Measurements from ENCODE around the gene R3HDM2. TPM values are rescaled to one million over a fixed set of nuclear protein-coding genes. Genes with fewer than 3 reads are reported as not detected.

The R3HDM2 gene
- total RNA-seq, 2 donors from 2014 or later: 82.7 to 116 TPM

- H3K27ac Mint-ChIP-seq: no peak overlapping the region
- 93% methylated on average over 5 of the region's 5 CpGs; no CpG with 5 or more reads in 1 of the 2 experiments for WGBS, 2 experiments (ENCODE audit: insufficient coverage in 1 of 2, insufficient read length in 1 of 2)
- TF ChIP-seq CTCF (conservative IDR thresholded peaks at IDR 0.05): no peak
- no peaks in the 10 kb centered on the region for H3K9me3 Mint-ChIP-seq
- H3K4me1 ChIP-seq (ENCODE audit: control insufficient read depth, insufficient read depth, low read length): no peaks in the 10 kb centered on the region
- H3K27ac ChIP-seq (ENCODE audit: low read depth, low read length): no peak overlapping the region
- no peak overlapping the region for H3K9ac ChIP-seq (ENCODE audit: extremely low read depth, low read length, poor library complexity, severe bottlenecking)
- no peak overlapping the region for H3K4me3 ChIP-seq (ENCODE audit: low read length)
- H3K4me3 Mint-ChIP-seq: no peak overlapping the region
- DNase-seq: no peak
- no peaks in the 10 kb centered on the region for H3K36me3 Mint-ChIP-seq (ENCODE audit: low read depth)
- H3K9me3 ChIP-seq (ENCODE audit: control insufficient read depth, low read length): no peaks in the 10 kb centered on the region
- no peaks in the 10 kb centered on the region for H3K36me3 ChIP-seq (ENCODE audit: control insufficient read depth, insufficient read depth, low read length)
- peaks cover 60% of the 10 kb centered on the region for H3K27me3 ChIP-seq (ENCODE audit: control insufficient read depth, insufficient read depth, low read length, poor library complexity, severe bottlenecking)
- H3K4me1 Mint-ChIP-seq: peaks cover 24% of the 10 kb centered on the region
- H3K27me3 Mint-ChIP-seq (ENCODE audit: insufficient read depth): peaks cover 64% of the 10 kb centered on the region
These were observed 43.0 kb upstream of the R3HDM2 start for GRCh38 chr12:57473886-57474285.

GRCh38 chr12:57473392-57473791 is 42.5 kb upstream of the R3HDM2 start:
- no peaks in the 10 kb centered on the region for H3K9me3 ChIP-seq (ENCODE audit: control insufficient read depth, low read length)
- no peaks in the 10 kb centered on the region for H3K36me3 ChIP-seq (ENCODE audit: control insufficient read depth, insufficient read depth, low read length)
- no peak overlapping the region for H3K27ac ChIP-seq (ENCODE audit: low read depth, low read length)
- Mint-ChIP-seq H3K4me3 (no peak overlapping the region), H3K9me3 (no peaks in the 10 kb centered on the region), H3K27me3 (ENCODE audit: insufficient read depth) (peaks cover 64% of the 10 kb centered on the region), H3K4me1 (peaks cover 20% of the 10 kb centered on the region), H3K27ac (no peak overlapping the region), H3K36me3 (ENCODE audit: low read depth) (no peaks in the 10 kb centered on the region)
- peaks cover 60% of the 10 kb centered on the region for H3K27me3 ChIP-seq (ENCODE audit: control insufficient read depth, insufficient read depth, low read length, poor library complexity, severe bottlenecking)
- 83% methylated on average over 3 of the region's 3 CpGs; no CpG with 5 or more reads in 1 of the 2 experiments for WGBS, 2 experiments (ENCODE audit: insufficient coverage in 1 of 2, insufficient read length in 1 of 2)
- no peak overlapping the region for H3K4me3 ChIP-seq (ENCODE audit: low read length)
- no peak for DNase-seq
- no peak for TF ChIP-seq CTCF (conservative IDR thresholded peaks at IDR 0.05)
- no peak overlapping the region for H3K9ac ChIP-seq (ENCODE audit: extremely low read depth, low read length, poor library complexity, severe bottlenecking)
- H3K4me1 ChIP-seq (ENCODE audit: control insufficient read depth, insufficient read depth, low read length): no peaks in the 10 kb centered on the region

GRCh38 chr12:57472391-57472790 is 41.5 kb upstream of the R3HDM2 start:
- Mint-ChIP-seq H3K4me3 (no peak overlapping the region), H3K27me3 (ENCODE audit: insufficient read depth) (peaks cover 65% of the 10 kb centered on the region), H3K9me3 (no peaks in the 10 kb centered on the region), H3K36me3 (ENCODE audit: low read depth) (no peaks in the 10 kb centered on the region), H3K4me1 (peaks cover 10% of the 10 kb centered on the region), H3K27ac (no peak overlapping the region)
- H3K4me1 ChIP-seq (ENCODE audit: control insufficient read depth, insufficient read depth, low read length): no peaks in the 10 kb centered on the region
- DNase-seq: no peak
- no peak overlapping the region for H3K9ac ChIP-seq (ENCODE audit: extremely low read depth, low read length, poor library complexity, severe bottlenecking)
- H3K9me3 ChIP-seq (ENCODE audit: control insufficient read depth, low read length): no peaks in the 10 kb centered on the region
- H3K27me3 ChIP-seq (ENCODE audit: control insufficient read depth, insufficient read depth, low read length, poor library complexity, severe bottlenecking): peaks cover 59% of the 10 kb centered on the region
- no peak overlapping the region for H3K4me3 ChIP-seq (ENCODE audit: low read length)
- H3K27ac ChIP-seq (ENCODE audit: low read depth, low read length): no peak overlapping the region
- no peak for TF ChIP-seq CTCF (conservative IDR thresholded peaks at IDR 0.05)
- H3K36me3 ChIP-seq (ENCODE audit: control insufficient read depth, insufficient read depth, low read length): no peaks in the 10 kb centered on the region
- 93% methylated on average over 2 to 3 of the region's 3 CpGs for WGBS, 2 experiments (ENCODE audit: insufficient coverage in 1 of 2, insufficient read length in 1 of 2)
